Adrenal gland (tissue), 12 donors: ENCODE measurements around the gene ADIPOR2. TPM values are rescaled to one million over a fixed set of nuclear protein-coding genes. Genes with fewer than 3 reads are reported as not detected.

Source experiments
- DNase-seq, 7 donors: peaks; one replicate each; pipeline ENCODE4 v3.0.0-alpha.2; 2019 to 2020
- H3K27ac ChIP-seq, 5 donors: fragments of 200-600 bp; sonication (generic) in 4 of 5; 1 replicate in 3 of 5; 2 replicates in 2 of 5; pipeline versions ENCODE4 v1.5.1 to v1.8.0; 2016 to 2020; ENCODE audit warnings: mild to moderate bottlenecking in 1 of 5
- H3K27me3 ChIP-seq: fragments of 200-600 bp; 2 replicates; pipeline ENCODE4 v1.8.0; 2021
- H3K36me3 ChIP-seq, 2 donors: fragments of 200-600 bp; replicated peaks in 1 of 2; 1 replicate in 1 of 2; 2 replicates in 1 of 2; pipeline versions ENCODE4 v1.5.1 to v1.8.0; 2018 to 2022
- H3K4me1 ChIP-seq, 2 donors: fragments of 200-600 bp; replicated peaks in 1 of 2; 1 replicate in 1 of 2; 2 replicates in 1 of 2; pipeline versions ENCODE4 v1.5.1 to v1.8.0; 2018 to 2021
- H3K4me3 ChIP-seq, 4 donors: fragments of 200-600 bp; sonication (generic) in 3 of 4; one replicate each; pipeline ENCODE4 v1.5.1; 2016 to 2018
- H3K9me3 ChIP-seq, 3 donors: fragments of 200-600 bp; sonication (generic) in 1 of 3; replicated peaks in 1 of 3; 1 replicate in 2 of 3; 2 replicates in 1 of 3; pipeline versions ENCODE4 v1.5.1 to v1.8.0; 2016 to 2021
- CTCF ChIP-seq, 6 experiments: fragments of 450-650 bp in 4 of 6; fragments of 200-600 bp in 2 of 6; sonication (generic) in 1 of 6; IDR thresholded peaks; 1 replicate in 5 of 6; 2 replicates in 1 of 6; pipeline versions ENCODE4 v1.5.1 to v1.8.0; 2016 to 2021; ENCODE audit warnings: antibody characterized with exemption in 6 of 6, mild to moderate bottlenecking in 2 of 6, moderate library complexity in 1 of 6
- POLR2A ChIP-seq, 2 donors: fragments of 450-650 bp; IDR thresholded peaks; one replicate each; pipeline ENCODE4 v1.6.1; 2017; ENCODE audit warnings: antibody characterized with exemption in 2 of 2, mild to moderate bottlenecking in 2 of 2, moderate library complexity in 1 of 2
- WGBS, 4 donors: extraction: QIAGEN DNeasy Blood & Tissue Kit in 2 of 4; methylation state at CpG; one replicate each; pipeline versions ENCODE4 v1.1.5 to v1.1.7; 2013 to 2017; 5-methylcytosine and 5-hydroxymethylcytosine counted together
- intact Hi-C, 2 donors: fragments of 100-400 bp; cut with DNase I; formaldehyde crosslinking; loops; one replicate each; pipeline versions ENCODE4 v1.14.1 to v1.15.0; 2022 to 2023
- polyA plus RNA-seq, 3 donors: library from polyadenylated mRNA; stranded (reverse); fragments of 200-250 nt in 2 of 3; fragments of 350-450 nt in 1 of 3; fragmentation: Illumina TruSeq in 1 of 3; extraction: RNeasy Lipid Tissue Mini Kit (QIAGEN cat#74804) in 1 of 3; gene quantifications; one replicate each; pipeline ENCODE4 v1.2.3, GENCODE V29; 2013 to 2014
- total RNA-seq, 9 donors: library from RNA; depleted of rRNA in 4 of 9; stranded (reverse); fragments of >200 nt in 4 of 9; fragments of 120-200 nt in 1 of 9; fragmentation: NEBNext Ultra II Directional in 1 of 9; extraction: Animal tissue kit (Norgen Biotek cat#: 25700) in 1 of 9; gene quantifications; one replicate each; pipeline versions ENCODE4 v1.1.0 to v1.2.4, GENCODE V29; 2013 to 2023
- donor health status: healthy with polysubstance abuse.
- donor health status: Bipolar disorder and iron deficiency.
- donor health status: DM: yes; HTN: yes; CAD: no.
- donor health status: DM: no; HTN: no; CAD: no.
- donor health status: DM: no; HTN: no; CAD: no.
- donor health status: DM: yes; HTN: yes; CAD: no.

The ADIPOR2 gene
- total and polyA plus RNA-seq, 12 donors = 46.2 to 214 (median 98.6) TPM

- H3K36me3 ChIP-seq = peaks cover 0 to 6% of the 10 kb centered on the region in 2 donors
- H3K4me3 ChIP-seq = no peak overlapping the region
- intact Hi-C loops = no loop called here
- no peaks in the 10 kb centered on the region for H3K27me3 ChIP-seq
- DNase-seq = no peak
- no peaks in the 10 kb centered on the region for H3K9me3 ChIP-seq
- TF ChIP-seq CTCF (IDR thresholded peaks at IDR 0.05) (no peak), POLR2A (IDR thresholded peaks at IDR 0.05) (no peak)
- peaks cover 6 to 38% of the 10 kb centered on the region in 2 donors for H3K4me1 ChIP-seq
- no peak overlapping the region for H3K27ac ChIP-seq
- 80 to 93% (median 86%) methylated on average over 1 of the region's 1 CpG for WGBS, 4 donors
Observed at GRCh38 chr12:1768615-1769014, 77.7 kb downstream of the ADIPOR2 start.

- Histone ChIP-seq H3K27ac (no peak overlapping the region), H3K4me1 (peaks cover 6 to 38% of the 10 kb centered on the region in 2 donors), H3K9me3 (no peaks in the 10 kb centered on the region), H3K4me3 (no peak overlapping the region), H3K36me3 (peaks cover 0 to 6% of the 10 kb centered on the region in 2 donors), H3K27me3 (no peaks in the 10 kb centered on the region)
- no peak for TF ChIP-seq CTCF (IDR thresholded peaks at IDR 0.05)
- no peak for TF ChIP-seq POLR2A (IDR thresholded peaks at IDR 0.05)
- intact Hi-C loops = no loop called here
- no peak for DNase-seq
- 85 to 91% (median 88%) methylated on average over 8 of the region's 8 CpGs for WGBS, 4 donors
Observed at GRCh38 chr12:1769809-1770494, 79.1 kb downstream of the ADIPOR2 start.

DNA sequence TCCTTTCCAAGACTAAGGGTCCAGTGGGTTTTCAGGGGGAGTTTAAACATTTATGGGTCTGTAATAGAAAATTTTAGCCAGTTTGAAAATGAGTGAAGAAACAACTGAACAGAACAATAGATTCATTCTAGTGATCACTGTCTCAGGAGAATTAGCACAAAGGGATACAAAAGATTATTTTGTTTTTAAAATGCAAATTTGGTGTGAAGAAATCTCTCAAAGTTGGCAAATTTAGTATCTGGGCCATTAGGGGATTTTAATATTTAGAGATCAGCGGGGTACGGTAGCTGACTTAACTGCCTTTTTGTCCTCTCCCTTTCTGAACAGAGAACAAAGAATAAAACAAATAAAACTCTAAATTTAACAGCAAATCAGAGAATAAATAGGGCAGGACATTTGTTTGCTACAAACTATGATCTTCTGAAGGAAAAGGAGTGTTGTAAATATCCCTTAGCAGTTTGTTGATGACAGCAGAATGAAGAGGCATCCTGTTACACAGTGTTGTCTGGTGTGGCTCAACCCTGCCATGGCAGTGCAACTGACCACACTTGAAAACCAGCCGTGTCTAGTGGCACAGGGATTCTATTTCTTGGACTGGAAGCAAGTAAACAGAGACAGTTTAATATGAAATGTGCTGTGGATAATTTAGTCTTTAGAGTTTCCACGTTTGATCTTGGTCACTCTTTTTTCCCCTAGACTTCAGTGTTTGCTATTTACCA lies 83.2 kb downstream of the ADIPOR2 start:
- no peaks in the 10 kb centered on the region for H3K9me3 ChIP-seq
- H3K27me3 ChIP-seq = no peaks in the 10 kb centered on the region
- no peak overlapping the region for H3K4me3 ChIP-seq
- no peak overlapping the region for H3K27ac ChIP-seq
- DNase-seq = no peak
- no peak for TF ChIP-seq CTCF (IDR thresholded peaks at IDR 0.05)
- no peak for TF ChIP-seq POLR2A (IDR thresholded peaks at IDR 0.05)
- intact Hi-C loops = no loop called here
- H3K36me3 ChIP-seq = peaks cover 0 to 7% of the 10 kb centered on the region in 2 donors
- WGBS, 4 donors = 74 to 86% (median 82%) methylated on average over 4 of the region's 4 CpGs
- H3K4me1 ChIP-seq = peaks cover 15 to 25% of the 10 kb centered on the region in 2 donors

- Histone ChIP-seq H3K27ac (peak overlapping the region in 2 of 5 donors; percentile 41 to 46), H3K9me3 (no peaks in the 10 kb centered on the region), H3K36me3 (peaks cover 0 to 10% of the 10 kb centered on the region in 2 donors), H3K4me1 (peaks cover 15 to 27% of the 10 kb centered on the region in 2 donors), H3K4me3 (no peak overlapping the region), H3K27me3 (no peaks in the 10 kb centered on the region)
- TF ChIP-seq POLR2A (IDR thresholded peaks at IDR 0.05) = no peak
- TF ChIP-seq CTCF (IDR thresholded peaks at IDR 0.05) = no peak
- WGBS, 4 donors = 66 to 76% (median 70%) methylated on average over 4 of the region's 4 CpGs
- intact Hi-C loops = no loop called here
- DNase-seq = peak in 1 of 7 donors; percentile 31
Observed at GRCh38 chr12:1776170-1776921, 85.5 kb downstream of the ADIPOR2 start.
